ENCODE results near the gene TMC5.

The TMC5 gene

DNA sequence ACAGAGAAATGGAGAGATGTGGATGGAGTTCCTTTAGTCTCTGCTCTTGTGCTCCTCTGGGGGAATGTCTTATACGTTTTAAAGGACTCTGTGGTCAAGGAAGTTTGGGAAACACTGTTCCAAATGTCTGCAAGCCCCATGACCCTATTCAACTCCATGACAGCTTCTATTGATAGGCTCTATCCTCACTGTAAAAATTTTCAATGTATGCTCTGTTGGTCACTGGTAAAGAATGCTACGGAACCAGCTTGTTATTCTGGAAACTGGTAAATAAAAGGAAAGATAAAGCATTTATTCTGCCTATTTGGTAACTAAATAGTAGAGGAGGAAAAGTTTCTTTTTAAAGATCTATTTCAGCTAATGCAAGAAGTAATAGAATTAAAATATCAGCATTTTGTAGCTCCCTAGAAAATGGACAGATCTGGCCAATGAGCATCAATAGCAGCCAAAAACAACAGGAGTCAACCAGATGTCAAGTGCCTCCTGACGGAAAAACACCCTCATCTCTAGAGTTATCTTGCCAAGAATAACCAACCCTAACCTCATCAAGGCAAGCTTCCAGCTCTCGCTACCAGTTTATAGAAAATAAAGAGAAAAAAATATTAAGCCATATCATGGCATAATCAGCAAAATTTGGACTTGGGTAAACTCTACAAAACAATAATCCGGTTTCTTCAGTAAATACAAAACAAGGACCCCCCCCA is 88.1 kb downstream of the TMC5 start:
- no peak for DNase-seq

DNA sequence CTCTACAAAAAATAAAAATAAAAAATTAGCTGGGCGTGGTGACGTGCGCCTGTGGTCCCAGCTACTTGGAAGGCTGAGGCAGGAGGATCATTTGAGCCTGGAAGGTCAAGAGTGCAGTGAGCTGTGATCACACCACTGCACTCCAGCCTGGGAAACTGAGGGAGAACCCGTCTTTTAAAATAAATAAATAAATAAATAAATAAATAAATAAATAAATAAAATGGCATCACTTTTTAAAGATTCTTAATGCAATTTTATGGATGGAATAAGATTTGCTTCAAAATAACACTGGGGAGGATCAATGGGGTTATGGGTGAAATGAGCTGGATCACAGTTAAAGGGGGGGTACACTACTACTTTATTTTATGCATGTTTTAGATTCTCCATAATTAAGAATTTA is 89.3 kb downstream of the TMC5 start:
- no peak for DNase-seq

GRCh38 chr16:19507867-19508266 is 90.2 kb downstream of the TMC5 start:
- DNase-seq = no peak

GRCh38 chr16:19512297-19512696 is 94.6 kb downstream of the TMC5 start:
- DNase-seq = no peak

DNA sequence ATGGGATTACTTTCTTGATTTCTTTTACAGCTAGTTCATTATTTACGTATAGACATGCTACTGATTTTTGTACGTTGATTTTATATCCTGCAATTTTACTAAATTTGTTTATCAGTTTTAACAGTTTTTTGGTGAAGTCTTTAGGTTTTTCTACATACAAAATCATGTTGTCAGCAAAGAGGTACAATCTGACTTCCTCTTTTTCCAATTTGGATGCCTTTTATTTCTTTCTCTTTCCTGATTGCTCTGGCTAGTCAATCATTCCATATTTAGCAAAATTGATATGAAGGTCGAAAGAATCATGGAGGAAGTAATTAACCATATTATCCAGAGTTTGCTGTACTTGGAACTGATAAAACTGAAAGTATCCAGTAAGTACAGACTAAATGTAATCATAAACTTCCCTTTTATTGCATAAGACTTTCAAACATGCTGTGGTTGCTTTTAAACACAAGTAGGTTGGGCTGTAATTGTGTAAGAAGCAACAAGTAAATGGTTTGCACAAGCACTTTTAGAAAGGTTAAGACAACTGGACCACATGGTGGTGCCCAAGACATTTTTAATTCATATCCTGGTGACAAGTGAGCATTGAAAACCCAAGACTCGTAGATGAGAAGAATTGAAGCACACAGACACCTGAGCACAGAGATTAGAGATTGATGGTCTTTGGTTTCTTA is 95.8 kb downstream of the TMC5 start:
- no peak for DNase-seq

DNA sequence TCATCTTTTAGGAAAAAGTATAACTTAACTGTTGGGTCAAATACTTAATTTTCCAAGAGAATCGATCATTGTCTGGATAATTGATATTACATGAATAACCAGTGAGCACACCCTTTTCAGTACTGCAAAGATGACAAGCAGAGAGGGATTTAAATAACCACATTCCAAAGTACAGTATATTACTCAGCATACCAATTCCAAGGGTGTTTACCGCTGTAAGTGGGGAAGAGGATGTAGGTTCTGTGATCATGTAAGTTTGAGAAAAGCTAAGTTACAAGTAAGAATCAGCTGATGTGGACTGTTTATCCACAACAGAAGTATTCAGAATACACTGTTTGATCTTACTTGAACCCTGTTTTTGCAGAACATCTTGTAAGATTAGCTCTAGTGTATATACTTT is 98.1 kb downstream of the TMC5 start:
- DNase-seq = no peak

DNA sequence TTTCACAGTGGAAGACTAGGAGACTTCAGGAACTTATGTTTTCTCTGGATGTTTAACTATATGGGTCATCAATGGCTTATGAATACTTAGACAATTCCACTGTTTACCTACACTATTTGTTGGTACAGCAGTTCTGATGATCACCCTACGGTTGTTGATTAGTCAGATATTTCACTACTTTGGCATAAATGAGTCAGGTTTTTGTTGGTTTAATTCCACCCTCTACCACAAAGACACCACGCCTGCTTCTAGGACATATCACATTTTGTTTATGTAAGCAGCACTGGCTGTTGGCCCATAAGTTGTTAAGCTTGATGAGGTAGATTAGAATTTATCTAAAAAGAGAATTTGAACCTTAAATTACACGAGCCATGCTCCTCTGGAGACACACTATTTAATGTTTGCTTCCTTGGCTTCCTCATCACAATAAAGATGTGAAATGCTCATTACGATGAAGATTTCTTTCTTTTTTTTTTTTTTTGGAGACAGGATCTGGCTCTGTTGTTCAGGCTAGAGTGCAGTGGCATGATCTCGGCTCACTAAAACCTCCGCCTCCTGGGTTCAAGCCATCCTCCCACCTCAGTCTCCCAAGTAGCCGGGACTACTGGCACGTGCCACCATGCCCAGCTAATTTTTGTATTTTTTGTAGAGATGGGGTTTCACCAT is 99.9 kb downstream of the TMC5 start:
- no peak for DNase-seq

GRCh38 chr16:19518388-19518787 is 100.7 kb downstream of the TMC5 start:
- no peak for DNase-seq

GRCh38 chr16:19520861-19521331 is 103.2 kb downstream of the TMC5 start:
- no peak for DNase-seq

GRCh38 chr16:19521471-19522396 is 104.1 kb downstream of the TMC5 start, which contains the start of gene GDE1:
Gene GDE1, minus strand, starts transcription at chr16:19522098. Its CDS starts 134 bp downstream, at chr16:19521964.
- DNase-seq = peak; percentile 58 to 99 (median 94)

GRCh38 chr16:19522397-19522732 is 104.7 kb downstream of the TMC5 start:
- no peak for DNase-seq

DNA sequence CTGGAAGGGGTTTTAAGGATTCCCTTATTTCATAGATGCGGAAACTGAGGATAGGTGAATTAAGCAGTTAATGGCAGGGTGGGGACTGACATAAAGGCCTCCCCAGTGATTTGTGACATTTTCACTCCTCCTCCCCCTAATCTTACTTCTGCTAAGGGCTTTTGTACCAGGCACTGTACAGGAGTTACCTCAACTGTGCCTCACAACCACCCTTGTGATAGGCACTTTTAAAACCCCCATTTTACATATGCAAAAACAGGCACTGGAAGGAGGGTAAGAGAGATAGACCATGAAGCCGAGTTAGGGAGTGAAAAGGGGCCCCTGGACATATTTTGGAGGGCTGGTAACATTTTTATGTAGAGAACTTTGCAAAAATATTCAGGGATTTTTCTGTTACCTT is 105.1 kb downstream of the TMC5 start:
- no peak for DNase-seq

- DNase-seq = no peak
Measured at GRCh38 chr16:19523184-19523558, 105.5 kb downstream of the TMC5 start.

GRCh38 chr16:19523559-19524355 is 106.1 kb downstream of the TMC5 start, which contains the start of gene CCP110:
Gene CCP110, plus strand, starts transcription at chr16:19523942. Its CDS starts 3,940 bp downstream, at chr16:19527882.
- peak; percentile 60 to 99 (median 96) for DNase-seq

- DNase-seq = peak in 15 of 51 donors; percentile 14 to 82 (median 47)
Measured at GRCh38 chr16:19524356-19524615, 106.6 kb downstream of the TMC5 start.

DNA sequence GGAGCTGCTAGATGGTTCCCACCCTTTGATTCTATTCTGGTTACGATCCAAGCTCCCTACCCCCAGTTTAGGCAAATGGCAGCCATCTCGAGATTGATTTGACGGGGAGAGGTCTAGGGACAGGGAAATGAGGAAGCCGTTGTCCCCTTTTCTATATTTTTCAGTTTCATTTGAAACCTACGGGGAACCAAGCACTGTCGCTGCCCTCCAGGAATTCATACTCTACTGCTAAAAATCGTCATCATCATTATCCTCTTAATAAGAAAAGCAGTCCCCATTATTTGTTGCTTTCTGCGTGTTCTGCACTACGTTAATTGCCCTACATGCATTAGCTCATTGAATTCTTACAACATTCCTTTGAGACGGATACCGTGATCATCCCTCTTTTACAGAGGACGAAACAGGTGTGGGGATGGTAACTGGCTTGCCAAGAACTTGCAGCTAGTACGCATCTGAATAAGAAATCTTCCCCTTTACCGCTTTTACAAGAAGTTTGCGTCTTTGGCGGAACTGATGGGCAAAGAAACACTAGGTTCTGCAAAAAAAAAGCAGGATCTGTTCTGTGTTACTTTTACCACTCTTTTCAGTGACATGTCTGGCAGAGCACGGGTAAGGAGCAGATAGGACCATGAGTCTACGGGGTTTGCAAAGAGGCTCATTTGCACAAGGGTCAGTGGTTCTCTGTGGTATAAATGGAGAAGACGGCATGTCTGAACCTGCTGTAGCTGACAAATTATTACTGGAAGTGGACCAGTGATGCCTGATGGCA is 107.1 kb downstream of the TMC5 start:
- peak in 8 of 51 donors; percentile 13 to 82 (median 38) for DNase-seq

DNA sequence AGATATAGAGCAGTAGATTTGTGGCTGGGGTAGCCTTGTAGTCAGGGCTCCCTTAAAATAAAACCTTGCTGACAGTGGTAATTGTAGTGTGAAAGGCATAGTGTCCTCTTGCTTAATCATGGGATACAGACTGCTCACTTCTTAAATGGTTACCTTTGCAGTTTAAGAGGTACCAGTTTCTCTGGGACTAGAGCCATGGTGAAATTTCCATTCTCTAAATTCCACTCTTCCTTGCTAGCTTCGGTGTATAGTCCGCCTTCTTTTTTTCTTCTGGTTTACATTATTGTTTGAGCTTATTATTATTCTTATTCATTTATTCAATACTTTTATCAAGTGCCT is 107.7 kb downstream of the TMC5 start:
- no peak for DNase-seq

GRCh38 chr16:19527161-19527560 is 109.5 kb downstream of the TMC5 start:
- DNase-seq = no peak

- no peak for DNase-seq
Measured at GRCh38 chr16:19528666-19529065, 111.0 kb downstream of the TMC5 start.

DNA sequence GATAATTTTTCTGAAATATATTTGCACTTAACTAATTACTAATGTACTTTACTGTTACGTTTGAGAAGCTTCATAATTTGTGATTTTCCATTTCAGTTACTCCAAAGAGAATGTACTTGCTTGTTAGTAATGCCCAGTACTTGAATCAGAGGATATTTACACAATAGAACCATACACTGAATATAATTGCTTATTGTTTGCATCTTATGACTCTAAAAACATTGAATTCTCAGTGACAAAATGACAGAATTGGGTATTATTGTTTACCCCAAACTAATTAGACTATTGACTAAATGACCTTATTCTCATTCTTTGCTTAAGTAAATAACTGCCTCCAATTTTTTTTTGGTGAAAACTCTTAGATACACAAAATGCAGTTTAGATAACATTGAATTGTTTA is 114.9 kb downstream of the TMC5 start:
- peak in 1 of 51 donors; percentile 61 for DNase-seq
